Suppressor macrophage treated with lipopolysaccharide for 4 hours (primary cell): ENCODE measurements around the gene RNF144A.

Experiments
- DNase-seq: peaks from one replicate; pipeline ENCODE4 v3.0.0-alpha.2; 2020

The RNF144A gene

GRCh38 chr2:7053650-7054265 lies 136.5 kb downstream of the RNF144A start:
- no peak for DNase-seq

GRCh38 chr2:7057865-7058400 lies 140.7 kb downstream of the RNF144A start:
- peak; percentile 65 for DNase-seq

GRCh38 chr2:7060156-7060555 lies 142.9 kb downstream of the RNF144A start:
- DNase-seq = no peak

- no peak for DNase-seq
These were observed 143.6 kb downstream of the RNF144A start for GRCh38 chr2:7060631-7061449.

- DNase-seq = no peak
These were observed 144.2 kb downstream of the RNF144A start for GRCh38 chr2:7061450-7061789.

GRCh38 chr2:7061921-7062320 lies 144.7 kb downstream of the RNF144A start:
- DNase-seq = no peak

- DNase-seq = no peak
These were observed 146.6 kb downstream of the RNF144A start for GRCh38 chr2:7063789-7064188.

- DNase-seq = no peak
These were observed 151.2 kb downstream of the RNF144A start for GRCh38 chr2:7068457-7068856.

GRCh38 chr2:7070483-7070882 lies 153.3 kb downstream of the RNF144A start:
- DNase-seq = no peak

GRCh38 chr2:7071154-7071553 lies 153.9 kb downstream of the RNF144A start:
- DNase-seq = peak; percentile 19

GRCh38 chr2:7071916-7072556 lies 154.8 kb downstream of the RNF144A start:
- peak; percentile 83 for DNase-seq

- no peak for DNase-seq
These were observed 156.7 kb downstream of the RNF144A start for GRCh38 chr2:7073901-7074300.

GRCh38 chr2:7075834-7076233 lies 158.6 kb downstream of the RNF144A start:
- DNase-seq = no peak

GRCh38 chr2:7077660-7078267 lies 160.6 kb downstream of the RNF144A start:
- DNase-seq = no peak

GRCh38 chr2:7083580-7084509 lies 166.6 kb downstream of the RNF144A start:
- peak; percentile 39 for DNase-seq

- no peak for DNase-seq
These were observed 167.4 kb downstream of the RNF144A start for GRCh38 chr2:7084601-7085000.

- DNase-seq = no peak
These were observed 172.1 kb downstream of the RNF144A start for GRCh38 chr2:7089284-7089683.

- no peak for DNase-seq
These were observed 172.8 kb downstream of the RNF144A start for GRCh38 chr2:7089898-7090510.

- DNase-seq = no peak
These were observed 176.2 kb downstream of the RNF144A start for GRCh38 chr2:7093376-7093775.
